ENCODE results near the gene SLC19A1. TPM values are rescaled to one million over a fixed set of nuclear protein-coding genes. Genes with fewer than 3 reads are reported as not detected.
A peak's percentile ranks its signal among the peaks of the same experiment; 100 is the strongest.

The SLC19A1 gene
- 10 to 100 TPM; 11.9 to 19.9 (median 14.1) TPM for polyA plus RNA-seq (ENCODE audit: insufficient read length in 10 of 10)
- long read RNA-seq, donor 1: 0 reads
- long read RNA-seq, donor 2, partial matches to known transcripts: 0 of 1 reads
- long read RNA-seq, donor 2, other reads (novel, unspliced or antisense): 0 of 1 reads
- long read RNA-seq, donor 3: 0 reads
- long read RNA-seq, donor 4: 0 reads
- long read RNA-seq, donor 5: 0 reads
- long read RNA-seq, donor 6, partial matches to known transcripts: 132 of 133 reads
- long read RNA-seq, donor 6, other reads (novel, unspliced or antisense): 0 of 133 reads
- long read RNA-seq, donor 7: 0 reads
- long read RNA-seq, donor 8, partial matches to known transcripts: 51 of 53 reads
- long read RNA-seq, donor 8, other reads (novel, unspliced or antisense): 0 of 53 reads
- long read RNA-seq, donor 9: 0 reads

- DNase-seq: peak; percentile 46 to 86 (median 79)
These were observed at the start of gene SLC19A1 for GRCh38 chr21:45542242-45542666. SLC19A1 (minus strand) TSS chr21:45542440; CDS start chr21:45537959, 4,481 bp downstream.

- DNase-seq: no peak
These were observed 49.5 kb upstream of the SLC19A1 start for GRCh38 chr21:45591619-45592207.

DNA sequence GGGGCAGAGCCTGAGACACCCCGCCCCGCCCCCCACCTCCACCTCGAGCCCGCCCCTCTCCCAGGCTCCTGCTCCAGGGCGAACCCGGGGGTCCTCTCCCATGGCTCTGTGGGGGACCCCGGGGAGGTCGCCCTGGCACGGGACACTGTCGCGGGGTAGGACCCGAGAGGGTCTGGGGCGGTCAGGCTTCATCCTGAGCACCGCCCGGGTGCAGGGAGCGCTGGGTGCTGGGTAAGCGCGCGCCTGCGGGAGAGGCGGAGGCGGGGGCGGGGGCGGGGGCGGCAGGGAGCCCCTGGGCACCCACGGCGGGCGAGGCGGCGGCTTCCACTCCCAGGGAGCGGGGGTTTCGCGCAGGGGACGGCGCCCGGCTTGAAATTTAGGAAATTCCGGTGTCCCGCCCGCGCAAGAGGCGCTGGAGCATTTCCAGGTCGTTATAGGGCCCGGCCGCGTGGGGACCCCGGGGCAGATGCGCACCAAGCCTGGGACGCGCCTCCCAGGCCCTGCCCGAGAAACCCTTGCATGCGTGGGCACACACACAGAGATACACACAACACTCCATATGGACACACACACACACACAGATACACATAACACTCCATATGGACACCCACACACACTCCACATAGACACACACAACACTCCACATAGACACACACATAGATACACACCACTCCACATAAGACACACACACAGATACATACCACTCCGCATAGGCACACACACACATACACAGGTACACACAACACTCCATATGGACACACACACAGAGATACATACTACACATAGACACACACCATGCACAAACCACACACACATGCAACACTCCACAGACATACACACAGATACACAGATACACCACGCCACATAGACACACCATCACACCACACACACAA, 48.7 kb upstream of the SLC19A1 start:
- DNase-seq: no peak

- peak in 2 of 3 donors; percentile 28 to 47 for DNase-seq
These were observed 48.0 kb upstream of the SLC19A1 start for GRCh38 chr21:45590246-45590725.

GRCh38 chr21:45589686-45590245, 47.5 kb upstream of the SLC19A1 start:
- peak in 1 of 3 donors; percentile 28 for DNase-seq

- no peak for DNase-seq
These were observed 46.7 kb upstream of the SLC19A1 start for GRCh38 chr21:45588871-45589491.

- no peak for DNase-seq
These were observed 46.0 kb upstream of the SLC19A1 start for GRCh38 chr21:45588086-45588825.

DNA sequence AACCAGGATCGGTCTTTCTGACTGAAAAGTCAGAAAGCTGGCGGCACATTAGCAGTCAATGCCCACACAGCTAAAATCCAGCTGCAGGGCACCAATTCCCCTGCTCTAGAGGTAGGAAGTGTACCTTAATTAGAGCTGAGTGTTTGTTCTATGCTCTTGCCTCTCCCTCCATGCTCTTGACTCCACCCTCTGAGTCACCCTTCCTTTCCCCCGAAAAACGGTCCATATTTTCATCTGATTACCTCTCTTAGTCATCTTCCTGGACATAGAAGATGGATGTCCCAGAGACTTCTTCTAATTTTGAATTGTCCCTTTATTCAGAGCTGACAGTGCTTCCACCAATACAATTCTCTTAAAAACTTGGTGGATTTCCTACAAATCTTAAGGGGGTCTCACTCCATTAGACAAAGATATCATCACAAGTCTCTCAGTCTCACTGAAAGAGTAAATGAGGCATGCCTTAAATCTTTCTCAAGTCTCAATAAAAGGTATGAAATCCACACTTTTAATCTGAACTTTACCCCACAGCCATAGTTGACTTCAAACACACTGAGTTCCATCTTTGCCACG, 44.1 kb upstream of the SLC19A1 start:
- DNase-seq: no peak

- DNase-seq: no peak
These were observed 42.5 kb upstream of the SLC19A1 start for GRCh38 chr21:45584786-45585185.

GRCh38 chr21:45583831-45584509, 41.7 kb upstream of the SLC19A1 start:
- DNase-seq: no peak

DNA sequence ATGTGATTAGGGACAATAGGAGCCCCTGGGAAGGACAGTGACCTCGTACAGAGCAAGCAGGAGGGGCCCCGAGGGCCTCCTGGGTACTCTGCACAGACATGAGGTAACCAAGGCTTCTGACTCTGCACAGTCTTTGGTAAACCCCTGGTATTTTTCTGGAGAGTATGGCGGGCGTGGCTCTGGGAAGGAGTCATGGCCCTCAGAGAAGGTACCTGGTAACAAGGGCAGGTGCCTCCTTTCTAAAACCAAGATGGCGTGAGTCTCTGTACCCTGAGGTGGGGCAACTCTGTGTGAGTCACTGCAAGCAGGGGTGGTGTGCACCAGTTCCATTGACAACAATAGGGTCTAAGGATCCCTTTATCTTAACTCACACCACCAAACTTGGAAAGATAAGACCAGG, 39.9 kb upstream of the SLC19A1 start:
- no peak for DNase-seq

DNA sequence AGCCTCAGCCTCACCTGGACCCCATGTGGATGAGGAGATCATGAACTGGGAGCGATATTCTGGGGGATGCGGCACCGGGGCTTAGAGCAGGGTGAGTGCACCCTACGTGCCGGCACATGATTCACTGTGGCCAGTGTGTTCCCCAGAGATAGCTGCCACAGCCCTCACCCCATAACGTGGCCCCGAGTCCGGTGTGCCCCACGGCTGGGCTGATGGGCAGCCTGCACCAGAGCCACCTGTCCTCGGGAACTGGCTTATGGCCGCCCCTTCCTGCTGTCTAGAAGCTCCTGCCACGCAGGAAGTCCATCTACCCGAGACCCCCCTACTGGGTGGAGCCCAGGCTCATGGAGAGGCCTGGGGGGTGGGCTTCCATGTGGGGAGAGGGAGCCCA, 39.1 kb upstream of the SLC19A1 start:
- DNase-seq: no peak

- no peak for DNase-seq
These were observed 38.5 kb upstream of the SLC19A1 start for GRCh38 chr21:45580576-45581321.

DNA sequence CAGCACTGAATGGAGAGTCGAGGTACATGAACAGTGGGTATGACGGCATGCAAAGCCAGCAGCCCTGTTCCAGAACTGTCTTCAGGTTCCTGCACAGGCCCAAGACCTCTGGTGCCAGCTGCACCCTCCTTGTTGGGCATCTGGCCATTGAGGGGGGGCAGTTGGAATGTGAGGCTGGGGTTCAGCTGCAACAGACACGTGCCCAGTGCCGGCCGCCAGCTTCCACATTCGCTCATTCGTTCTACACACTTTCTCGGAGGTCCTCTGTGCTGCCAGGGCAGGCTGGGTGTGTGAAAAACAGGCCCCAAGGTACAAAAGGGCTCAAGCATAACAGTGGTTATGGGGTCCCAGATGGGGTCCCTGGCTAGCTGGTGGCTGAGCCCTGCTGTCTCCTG, 37.9 kb upstream of the SLC19A1 start:
- DNase-seq: no peak

DNA sequence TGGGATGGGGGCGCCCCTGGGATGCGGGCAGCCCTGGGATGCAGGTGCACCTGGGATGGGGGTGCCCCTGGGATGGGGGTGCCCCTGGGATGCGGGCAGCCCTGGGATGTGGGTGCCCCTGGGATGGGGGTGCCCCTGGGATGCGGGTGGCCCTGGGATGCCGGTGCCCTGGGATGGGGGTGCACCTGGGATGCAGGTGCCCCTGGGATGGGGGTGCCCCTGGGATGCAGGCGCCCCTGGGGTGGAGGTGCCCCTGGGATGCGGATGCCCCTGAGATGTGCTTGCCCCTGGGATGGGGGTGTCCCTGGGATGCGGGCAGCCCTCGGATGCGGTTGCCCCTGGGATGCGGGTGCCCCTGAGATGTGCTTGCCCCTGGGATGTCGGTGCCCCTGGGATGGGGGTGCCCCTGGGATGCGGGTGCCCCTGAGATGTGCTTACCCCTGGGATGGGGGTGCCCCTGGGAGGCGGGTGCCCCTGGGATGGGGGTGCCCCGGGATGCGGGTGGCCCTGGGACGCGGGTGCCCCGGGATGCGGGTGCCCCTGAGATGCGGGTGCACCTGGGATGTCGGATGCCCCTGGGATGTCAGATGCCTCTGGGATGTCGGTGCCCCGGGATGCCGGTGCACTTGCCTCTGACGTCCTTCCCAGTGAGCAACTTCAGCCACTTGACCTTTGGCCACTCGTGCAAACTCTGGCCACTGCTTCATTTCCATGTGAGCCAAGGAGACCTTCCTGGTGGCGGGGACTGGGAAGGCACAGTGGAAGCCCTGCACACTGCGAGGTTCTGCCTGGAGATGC, 37.3 kb upstream of the SLC19A1 start:
- no peak for DNase-seq

- no peak for DNase-seq
These were observed 36.7 kb upstream of the SLC19A1 start for GRCh38 chr21:45578811-45579381.

GRCh38 chr21:45578176-45578801, 36.0 kb upstream of the SLC19A1 start:
- no peak for DNase-seq
